MM.1S (cell line): ENCODE measurements around the gene XIST.

Experiments
- EZH2phosphoT487 ChIP-seq: fragments of 300-600 bp; sonication (generic); IDR thresholded peaks from 2 replicates; pipeline ENCODE4 v1.6.1; 2018; ENCODE audit warnings: antibody characterized with exemption, low read length
- TF ChIP-seq, protein P1 (sequence below): fragments of 300-600 bp; sonication (generic); IDR thresholded peaks from 2 replicates; pipeline ENCODE4 v1.5.1; 2016; ENCODE audit warnings: antibody characterized with exemption, low read length, mixed read lengths

DNA sequence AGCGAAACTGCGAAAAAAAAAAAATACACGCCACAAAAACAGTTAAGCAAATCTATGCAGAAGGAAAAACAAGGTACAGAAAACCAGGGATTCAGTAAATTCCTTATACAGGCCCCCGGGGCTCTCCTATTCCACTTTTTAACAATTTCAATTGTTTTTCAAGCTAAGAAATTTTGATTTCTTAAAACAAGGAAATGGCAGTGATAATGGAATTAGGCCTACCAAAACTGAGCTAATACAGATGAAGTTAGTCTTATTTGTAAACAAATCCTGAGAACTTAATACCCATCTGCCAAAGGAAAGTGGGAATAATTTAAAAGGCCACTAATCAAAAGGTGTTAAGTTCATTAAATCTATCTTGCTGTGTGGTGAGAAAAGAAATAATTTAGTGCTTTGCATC, 20.2 kb downstream of the XIST start:
- TF ChIP-seq, protein P1, sequence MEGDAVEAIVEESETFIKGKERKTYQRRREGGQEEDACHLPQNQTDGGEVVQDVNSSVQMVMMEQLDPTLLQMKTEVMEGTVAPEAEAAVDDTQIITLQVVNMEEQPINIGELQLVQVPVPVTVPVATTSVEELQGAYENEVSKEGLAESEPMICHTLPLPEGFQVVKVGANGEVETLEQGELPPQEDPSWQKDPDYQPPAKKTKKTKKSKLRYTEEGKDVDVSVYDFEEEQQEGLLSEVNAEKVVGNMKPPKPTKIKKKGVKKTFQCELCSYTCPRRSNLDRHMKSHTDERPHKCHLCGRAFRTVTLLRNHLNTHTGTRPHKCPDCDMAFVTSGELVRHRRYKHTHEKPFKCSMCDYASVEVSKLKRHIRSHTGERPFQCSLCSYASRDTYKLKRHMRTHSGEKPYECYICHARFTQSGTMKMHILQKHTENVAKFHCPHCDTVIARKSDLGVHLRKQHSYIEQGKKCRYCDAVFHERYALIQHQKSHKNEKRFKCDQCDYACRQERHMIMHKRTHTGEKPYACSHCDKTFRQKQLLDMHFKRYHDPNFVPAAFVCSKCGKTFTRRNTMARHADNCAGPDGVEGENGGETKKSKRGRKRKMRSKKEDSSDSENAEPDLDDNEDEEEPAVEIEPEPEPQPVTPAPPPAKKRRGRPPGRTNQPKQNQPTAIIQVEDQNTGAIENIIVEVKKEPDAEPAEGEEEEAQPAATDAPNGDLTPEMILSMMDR = no peak
- TF ChIP-seq EZH2phosphoT487 = no peak
